ENCODE measurements around the gene SSTR5.

GRCh38 chr16:1100084-1100800, 27.7 kb downstream of the SSTR5 start:
- no peak for TF ChIP-seq CTCF (conservative IDR thresholded peaks at IDR 0.05)
- TF ChIP-seq EZH2 (IDR thresholded peaks at IDR 0.05; ENCODE audit: low read depth): no peak
